T1000 (cell line): ENCODE measurements around the gene CHRNA4.
"Not testable (repeated sequence)": the region's sequence is repeated elsewhere in the genome, so short reads cannot be mapped to it uniquely, and the experiment has no call there.

ENCODE experiments used
- DNase-seq: peaks from one replicate; lab custom pipeline; 2025; ENCODE audit warnings: mixed read lengths; lab: John Stamatoyannopoulos, UW

The CHRNA4 gene

DNA sequence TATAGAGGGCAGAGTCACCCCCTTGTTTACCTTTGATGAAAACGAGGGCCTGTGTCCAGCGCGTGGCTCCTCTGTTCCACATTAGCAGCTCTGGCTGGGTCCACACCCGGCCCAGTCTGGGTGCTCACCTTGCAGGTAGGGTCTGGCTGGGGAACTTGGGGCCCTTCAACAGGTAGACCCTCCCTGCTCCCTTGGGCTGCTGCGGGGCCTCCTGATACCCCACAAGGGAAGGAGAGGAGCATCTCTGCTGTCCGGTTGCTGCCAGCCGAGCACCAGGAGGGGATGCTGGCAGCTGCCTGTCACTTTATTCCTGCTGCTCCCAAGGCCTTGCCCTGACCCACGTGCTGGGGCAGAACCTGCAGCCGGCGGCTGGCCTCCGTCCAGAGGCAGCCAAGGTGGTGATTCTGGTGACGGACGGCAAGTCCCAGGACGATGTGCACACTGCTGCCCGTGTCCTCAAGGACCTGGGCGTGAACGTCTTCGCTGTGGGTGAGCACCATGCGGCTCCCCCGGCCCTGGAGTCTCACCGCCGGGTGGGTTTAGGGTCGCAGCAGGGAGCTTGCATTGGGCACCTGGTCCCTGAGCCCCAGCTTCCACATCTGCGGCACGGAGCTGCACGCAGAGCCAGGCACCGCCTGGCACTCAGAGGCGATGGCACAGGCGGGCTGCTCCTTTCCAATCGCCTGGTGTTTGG lies 52.8 kb downstream of the CHRNA4 start:
- no peak for DNase-seq

DNA sequence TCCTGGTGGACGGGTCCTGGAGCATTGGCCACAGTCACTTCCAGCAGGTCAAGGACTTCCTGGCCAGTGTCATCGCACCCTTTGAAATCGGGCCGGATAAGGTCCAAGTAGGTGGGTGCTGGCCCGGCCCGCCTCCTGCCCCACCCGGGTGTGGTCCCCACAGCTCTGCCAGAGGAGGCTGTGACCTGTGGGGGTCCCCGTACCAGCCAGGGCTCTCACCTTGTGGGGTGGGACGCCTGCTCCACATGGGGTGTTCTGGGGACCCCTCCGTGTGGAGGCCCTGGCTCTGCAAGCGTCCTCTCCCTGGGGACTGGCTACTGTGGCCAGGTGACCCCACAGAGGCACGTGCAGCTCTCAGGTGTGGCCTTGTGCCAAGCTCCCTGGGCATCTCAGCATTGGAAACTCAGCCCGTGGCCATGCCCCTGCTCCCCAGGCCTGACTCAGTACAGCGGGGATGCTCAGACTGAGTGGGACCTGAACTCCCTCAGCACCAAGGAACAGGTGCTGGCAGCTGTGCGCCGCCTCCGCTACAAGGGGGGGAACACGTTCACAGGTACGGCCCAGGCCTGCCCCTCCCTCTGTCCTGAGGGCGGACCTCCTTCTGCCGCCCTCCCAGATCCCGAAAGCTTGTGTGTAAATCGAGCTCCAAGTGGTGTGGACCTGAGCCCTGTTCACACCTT lies 53.5 kb downstream of the CHRNA4 start:
- no peak for DNase-seq

DNA sequence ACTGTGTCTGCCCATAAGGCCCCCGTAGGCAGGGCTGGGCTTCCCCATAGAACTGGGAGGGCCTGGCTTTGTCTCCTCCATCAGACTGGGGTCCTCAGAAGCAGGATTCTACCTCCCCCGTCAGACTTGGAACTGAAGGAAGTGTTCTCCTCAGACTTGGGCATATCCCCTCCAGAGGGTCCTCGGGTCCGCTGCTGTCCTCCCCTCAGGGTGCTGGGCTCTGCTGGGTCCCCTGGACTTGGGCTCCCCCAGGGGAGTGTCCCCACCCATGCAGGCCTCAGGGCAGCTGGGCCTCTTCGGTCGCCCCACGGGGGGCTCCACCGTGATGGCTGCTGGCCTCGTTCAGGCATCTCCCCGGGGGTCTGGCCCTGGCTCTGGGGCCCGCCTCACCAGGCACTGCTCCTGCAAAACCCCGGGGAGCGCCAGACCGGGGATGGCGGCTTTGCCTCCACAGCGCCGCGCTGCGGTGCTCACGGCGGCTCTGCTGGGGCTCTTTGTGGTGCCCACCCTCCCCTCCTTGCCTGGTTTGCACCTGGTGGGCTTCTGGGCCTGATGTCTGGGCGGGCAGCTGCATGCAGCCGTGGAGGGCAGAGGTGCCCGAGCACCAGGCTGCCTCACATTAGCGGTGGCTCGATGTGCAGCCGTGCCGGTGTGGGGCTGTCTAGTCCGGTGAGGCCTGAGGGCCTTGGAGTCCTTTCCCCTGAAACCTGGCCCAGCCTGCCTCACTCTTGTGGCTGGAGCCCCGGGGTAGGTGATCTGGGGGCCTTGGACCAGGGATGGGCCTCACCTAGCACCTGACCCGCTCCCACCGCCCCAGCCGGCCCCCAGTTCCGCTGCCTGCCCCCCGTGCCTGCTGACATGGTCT lies 54.2 kb downstream of the CHRNA4 start:
- DNase-seq: no peak

DNA sequence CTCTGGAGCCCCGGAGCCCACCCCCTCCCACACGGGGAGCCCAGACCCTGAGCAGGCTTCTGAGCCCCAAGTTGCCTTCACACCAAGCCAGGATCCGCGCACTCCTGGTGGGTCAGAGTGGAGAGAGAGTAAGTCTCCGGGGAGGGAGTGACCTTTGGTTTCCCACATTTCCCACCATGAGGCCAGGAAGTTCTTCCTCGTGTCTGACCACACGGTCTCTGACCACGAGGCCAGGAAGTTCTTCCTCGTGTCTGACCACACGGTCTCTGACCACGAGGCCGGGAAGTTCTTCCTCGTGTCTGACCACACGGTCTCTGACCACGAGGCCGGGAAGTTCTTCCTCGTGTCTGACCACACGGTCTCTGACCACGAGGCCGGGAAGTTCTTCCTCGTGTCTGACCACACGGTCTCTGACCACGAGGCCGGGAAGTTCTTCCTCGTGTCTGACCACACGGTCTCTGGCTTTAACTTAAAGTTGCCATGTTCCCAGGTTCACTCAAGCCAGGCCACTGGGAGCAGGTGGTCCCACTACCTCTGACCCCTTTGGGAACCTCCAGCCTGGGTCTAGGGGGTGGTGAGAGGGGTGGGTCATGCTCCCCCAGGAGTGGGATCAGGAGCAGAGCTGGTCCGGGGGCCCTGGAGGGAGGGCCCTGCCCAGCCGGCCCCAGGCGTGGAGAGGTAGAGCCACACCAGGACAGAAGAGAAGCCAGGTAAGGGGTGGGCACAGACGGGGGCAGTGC lies 55.0 kb downstream of the CHRNA4 start:
- not testable (repeated sequence) for DNase-seq

DNA sequence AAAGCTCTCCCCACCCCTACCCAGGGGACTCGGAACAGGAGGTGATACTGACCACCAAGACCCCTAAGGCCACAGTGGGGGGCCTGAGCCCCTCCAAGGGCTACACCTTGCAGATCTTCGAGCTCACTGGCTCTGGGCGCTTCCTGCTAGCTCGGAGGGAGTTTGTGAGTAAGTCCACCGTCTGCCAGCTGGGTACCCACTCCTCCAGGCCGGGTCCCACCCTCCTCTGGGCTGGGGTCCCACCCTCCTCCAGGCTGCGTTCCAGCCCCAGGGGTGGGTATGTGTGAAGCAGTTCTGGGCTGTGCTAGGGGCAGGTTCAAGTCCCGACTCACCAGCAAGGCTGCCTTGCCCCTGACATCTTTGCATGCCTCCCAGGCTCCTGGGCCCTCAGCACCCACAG lies 55.8 kb downstream of the CHRNA4 start:
- DNase-seq: no peak

DNA sequence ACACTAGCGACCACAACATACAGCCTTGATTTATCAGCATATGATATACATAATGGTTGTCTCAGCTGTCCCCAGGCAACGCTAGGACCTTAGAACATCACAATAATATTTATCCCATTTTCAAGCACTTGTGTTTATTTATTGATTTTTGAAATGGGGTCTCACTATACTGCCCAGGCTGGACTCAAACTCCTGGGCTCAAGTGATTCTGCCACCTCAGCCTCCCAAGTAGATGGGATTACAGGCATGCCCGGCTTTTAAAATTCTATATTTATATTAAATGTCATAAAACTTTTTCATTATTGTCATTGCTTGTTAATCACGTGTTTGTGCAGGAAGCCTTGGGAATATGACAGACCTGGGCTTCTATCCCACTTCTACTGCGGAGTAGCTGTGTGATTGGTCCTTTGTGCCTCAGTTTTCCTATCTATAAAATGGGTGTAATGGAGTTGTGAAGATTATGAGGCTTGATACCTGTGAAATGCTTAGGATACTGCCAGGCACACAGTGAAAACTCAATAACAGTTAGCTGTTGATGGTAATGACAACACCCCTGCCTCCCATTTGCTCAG lies 58.0 kb downstream of the CHRNA4 start:
- DNase-seq: no peak

DNA sequence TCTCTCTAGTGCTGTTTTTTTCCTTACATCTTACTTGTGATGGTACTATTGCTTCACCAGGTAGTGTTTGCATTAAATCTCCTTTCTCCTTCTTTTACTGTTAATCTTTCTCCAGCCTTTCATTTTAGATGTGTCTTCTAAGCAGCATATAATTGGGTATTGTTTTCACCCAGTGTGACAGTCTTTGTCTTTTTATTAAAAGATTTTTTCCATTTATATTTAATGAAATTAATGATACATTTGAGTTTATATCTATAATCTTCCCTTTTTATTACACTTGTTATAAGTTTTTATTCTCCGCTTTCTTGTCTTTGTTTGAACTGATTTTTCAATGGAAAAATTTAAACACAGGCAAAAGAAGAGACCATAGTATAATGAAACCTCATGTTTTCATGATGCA lies 59.5 kb downstream of the CHRNA4 start:
- DNase-seq: no peak

DNA sequence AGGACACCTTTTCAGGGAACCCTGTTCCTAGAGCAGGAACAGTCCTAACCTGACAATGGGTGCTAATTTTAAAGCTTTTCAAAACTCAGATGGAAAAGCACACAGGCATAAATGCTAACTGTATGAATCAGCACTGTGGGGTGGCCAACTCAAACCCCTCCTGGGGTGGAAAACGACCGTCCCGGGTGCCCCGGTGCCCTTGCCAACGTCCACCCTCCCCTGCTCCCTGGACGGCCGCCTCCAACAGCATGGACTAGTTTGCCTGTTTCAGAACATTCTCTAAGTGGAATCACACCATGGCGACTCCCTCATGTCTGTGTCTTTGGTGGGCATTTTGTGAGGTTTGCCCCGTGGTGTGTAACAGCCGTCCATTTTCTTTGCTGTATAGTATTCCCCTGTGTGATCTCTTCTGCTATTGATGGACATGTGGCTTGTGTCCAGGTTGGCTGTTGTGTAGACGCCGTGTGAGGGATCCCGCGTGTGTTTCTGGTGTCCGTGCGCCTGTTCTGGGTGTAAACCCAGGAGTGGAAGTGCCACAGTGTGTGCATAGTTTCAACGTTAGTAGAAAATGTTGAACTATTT lies 62.3 kb downstream of the CHRNA4 start:
- no peak for DNase-seq

DNA sequence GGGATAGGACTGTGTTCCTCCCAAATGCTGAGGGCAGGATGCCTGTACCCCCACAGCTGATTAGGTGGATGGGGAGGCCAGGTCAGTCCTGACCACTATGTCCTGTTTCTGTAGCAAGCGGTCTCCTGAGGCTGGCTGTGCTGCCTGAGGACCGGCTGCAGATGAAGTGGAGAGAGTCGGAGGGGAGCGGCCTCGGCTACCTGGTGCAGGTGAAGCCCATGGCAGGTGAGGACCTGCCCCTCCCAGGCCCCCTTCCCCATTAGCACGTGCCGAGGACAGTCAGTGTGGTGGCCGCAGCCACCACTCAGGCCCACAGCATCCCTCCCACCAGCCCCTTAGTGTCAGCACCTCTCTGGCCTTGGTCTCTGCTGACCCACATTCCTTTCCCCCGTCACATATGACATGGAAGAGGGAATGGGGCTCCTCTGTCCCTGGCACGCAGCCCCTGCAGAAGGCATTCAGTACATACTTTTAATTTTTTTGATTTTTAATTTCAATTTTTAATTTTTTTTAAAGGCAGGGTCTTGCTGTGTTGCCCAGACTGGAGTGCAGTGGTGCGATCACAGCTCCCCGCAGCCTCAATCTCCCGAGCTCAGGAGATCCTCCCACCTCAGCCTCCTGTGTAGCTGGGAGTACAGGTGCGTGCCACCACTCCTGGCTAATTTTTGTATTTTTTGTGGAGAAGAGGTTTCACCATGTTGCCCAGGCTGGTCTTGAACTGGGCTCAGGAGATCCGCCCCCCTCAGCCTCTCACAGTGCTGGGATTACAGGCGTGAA lies 63.2 kb downstream of the CHRNA4 start:
- DNase-seq: no peak

DNA sequence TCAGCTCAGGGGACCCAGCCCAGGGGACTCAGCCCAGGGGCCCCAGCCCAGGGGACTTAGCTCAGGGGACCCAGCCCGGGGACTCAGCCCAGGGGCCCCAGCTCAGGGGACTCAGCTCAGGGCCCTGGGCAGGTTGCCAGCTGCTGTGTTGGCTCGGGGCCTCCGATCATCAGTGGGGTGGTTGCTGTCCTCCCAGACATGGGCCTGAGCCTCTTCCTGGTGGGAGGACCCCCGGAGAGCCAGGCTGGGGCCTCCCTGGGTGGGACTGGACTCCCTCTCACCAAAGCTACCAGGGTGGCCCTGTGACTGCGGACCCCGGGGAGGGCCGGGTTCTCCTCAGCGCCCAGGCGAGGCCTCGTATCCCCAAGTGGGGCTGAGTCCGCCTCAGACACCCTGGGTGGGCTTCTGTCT lies 63.8 kb downstream of the CHRNA4 start:
- DNase-seq: no peak

DNA sequence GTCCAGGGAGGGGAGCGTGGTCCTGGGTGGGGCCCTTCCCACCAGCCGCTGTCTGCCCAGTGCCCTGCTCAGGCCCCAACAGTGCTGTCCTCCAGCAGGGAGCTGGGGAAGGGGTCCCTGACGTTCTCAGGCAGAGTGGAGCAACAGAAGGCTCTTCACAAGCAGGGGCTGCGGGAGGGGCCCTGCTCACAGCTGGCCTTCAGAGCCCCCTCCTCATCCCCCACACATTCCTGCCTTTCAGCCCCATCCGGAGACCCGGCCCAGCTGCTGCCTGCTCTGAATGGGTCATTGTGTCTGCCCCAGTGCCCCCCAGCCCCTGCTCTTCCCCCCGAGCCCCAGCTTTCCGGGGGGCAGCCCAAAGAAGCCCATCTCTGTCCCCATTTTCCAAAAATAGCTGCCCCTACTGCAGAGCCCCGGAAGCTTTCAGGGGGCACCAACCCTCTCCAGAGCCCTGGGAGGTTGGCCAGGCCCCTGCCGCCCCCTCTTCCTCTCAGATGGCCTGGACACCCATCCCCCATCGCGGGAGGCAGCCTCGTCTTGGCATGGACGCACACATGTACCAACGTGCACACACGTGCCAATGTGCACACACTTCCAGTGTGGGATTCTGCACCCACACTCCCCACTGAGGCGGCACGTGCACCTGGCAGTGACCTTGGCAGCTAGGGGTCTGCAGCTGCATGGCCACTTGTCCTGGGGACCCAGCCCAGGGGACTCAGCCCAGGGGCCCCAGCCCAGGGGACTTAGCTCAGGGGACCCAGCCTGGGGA lies 64.4 kb downstream of the CHRNA4 start:
- DNase-seq: no peak

DNA sequence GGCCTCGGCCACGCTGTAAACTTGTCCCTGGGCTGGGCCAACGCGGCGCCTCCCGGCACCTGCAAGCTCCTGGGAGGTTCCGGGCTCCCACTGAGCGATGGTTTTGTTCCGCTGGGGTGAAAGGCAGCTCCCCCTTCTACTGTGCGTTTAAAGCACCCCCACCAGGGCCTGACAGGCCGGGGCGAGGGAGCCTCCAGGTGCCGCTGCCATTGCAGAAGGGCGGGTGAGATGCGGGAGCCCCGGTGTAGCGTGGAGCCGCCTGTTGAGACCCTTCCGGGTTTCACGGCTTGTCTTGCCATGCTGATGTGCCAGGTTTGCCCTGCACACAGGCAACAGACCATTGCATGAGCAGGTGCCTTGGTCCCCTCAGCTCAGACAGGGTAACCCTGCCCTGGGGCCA lies 65.3 kb downstream of the CHRNA4 start:
- no peak for DNase-seq

DNA sequence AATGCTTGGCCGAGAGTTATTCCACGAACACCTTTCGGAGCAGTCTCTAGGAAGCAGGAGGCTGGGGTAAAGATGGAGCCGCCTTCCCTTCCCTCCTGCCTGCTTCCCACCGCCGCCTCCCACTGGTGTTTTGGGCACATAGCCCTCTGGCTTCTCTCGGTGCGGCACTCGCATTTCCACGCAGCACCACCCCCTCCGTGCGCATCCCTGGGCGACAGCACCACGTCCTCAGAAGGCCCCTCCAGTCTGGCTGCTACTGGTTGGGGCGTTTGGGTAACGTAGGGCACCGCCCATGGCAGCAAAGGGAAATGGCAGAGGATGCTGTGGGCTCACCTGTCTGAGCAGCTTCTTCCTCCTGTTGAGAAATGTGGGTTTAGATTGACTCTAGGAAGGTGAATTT lies 65.7 kb downstream of the CHRNA4 start:
- DNase-seq: no peak

DNA sequence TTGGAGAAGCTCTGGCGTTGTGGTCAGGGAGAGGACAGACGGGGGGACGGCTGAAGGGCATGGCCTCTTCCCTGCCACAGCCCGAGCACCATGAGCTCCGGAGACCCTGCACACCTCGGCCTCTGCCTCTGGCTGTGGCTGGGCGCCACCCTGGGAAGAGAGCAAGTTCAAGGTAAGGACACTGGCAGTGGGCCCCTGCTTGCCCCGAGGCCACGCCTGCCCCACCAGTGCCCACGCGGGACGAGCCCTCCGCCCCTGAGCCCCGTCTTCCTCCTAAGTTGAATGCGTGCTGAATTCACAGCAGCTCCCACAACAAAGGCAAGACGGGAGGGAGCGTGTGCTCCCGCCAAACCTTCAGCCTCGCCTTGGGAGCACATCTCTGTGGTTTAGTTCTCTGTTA lies 66.1 kb downstream of the CHRNA4 start:
- DNase-seq: no peak

DNA sequence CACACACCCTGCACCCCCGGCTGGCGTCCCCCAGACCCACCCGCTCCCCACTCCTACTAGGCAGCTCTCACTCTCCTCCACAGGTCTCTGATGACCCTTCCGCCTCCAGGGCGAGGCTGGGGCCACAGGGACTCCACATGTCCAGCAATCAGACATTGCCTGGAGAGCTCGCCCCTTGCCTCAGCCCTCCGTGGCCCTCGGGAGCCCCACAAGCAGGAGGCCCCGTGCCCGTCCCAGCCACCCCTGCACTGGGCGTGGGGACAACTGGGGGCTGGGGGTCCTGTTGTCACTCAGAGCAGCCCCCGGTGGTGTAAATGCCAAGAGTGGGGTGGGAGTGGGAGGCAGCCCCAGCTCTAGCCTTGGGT lies 66.6 kb downstream of the CHRNA4 start:
- no peak for DNase-seq

DNA sequence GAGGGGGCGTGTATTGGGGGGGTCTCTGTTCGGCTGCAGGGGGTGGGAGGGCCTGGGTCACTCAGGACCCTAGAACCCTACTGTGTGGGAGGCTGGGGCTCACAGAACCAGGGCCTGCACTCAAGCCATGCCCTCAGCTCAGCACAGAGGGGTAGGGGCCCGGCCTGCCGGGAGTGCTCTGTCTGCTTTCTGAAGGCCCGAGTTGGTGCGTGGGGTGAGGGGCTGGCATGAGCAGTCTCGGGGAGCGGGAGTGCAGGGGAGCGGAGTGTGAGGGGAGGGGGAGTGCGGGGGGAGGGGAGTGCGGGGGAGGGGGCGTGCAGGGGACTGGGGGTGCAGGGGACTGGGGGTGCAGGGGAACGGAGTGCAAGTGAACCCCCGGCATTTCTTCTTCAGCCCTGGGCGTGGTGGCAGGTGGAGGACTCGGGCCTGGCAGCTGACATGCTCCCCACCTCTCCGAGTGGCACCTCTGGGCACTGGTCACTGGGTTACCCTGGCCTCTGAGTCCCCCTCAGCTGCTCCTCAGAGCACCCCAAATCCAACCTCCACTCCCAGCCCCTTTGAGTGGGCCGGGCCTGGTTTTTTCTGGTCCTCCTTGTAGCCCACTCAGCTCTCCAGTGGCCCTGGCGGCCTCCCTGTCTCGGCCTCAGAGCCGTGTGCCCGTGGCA lies 67.1 kb downstream of the CHRNA4 start:
- DNase-seq: no peak

DNA sequence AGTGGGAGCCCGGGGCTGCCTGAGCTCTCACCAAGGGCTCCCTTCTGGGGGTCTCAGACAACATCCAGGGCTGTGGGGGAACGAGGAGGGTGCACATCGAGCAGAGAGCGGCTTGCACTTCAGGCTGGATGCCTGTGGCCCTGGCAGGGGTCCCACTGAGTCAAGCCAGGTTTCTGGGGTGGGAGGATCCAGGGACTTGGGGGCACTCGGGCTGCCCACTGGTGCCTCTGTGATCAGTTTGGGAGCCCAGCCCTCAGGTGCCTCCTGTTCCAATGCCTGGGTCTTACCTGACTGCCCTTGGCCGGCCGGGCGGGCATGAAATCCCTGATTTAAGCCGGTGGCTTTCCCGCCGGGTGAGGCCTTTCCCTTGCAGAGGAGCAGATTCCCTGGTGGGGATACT lies 67.7 kb downstream of the CHRNA4 start:
- no peak for DNase-seq
